ENCODE results near the gene PLK2. TPM values are rescaled to one million over a fixed set of nuclear protein-coding genes. Genes with fewer than 3 reads are reported as not detected.

The PLK2 gene
- total and polyA plus RNA-seq, 2 donors (not counting 3 experiments of a cell fraction or from before 2014, with no cell fraction given), result 199 to 250 TPM

- Histone ChIP-seq H3K27ac (ENCODE audit: insufficient read depth, low read depth, low read length) (no peak overlapping the region), H3K27me3 (ENCODE audit: control insufficient read depth in 2 of 2, insufficient read depth in 2 of 2, low read length in 2 of 2) (peaks cover 3 to 5% of the 10 kb centered on the region in 2 experiments), H3K36me3 (ENCODE audit: control insufficient read depth in 2 of 2, extremely low read depth in 1 of 2, insufficient read depth in 2 of 2, low read length in 2 of 2) (no peaks in the 10 kb centered on the region), H3K4me1 (ENCODE audit: control insufficient read depth, extremely low read depth, insufficient read depth, low read length) (no peaks in the 10 kb centered on the region), H3K79me2 (ENCODE audit: control insufficient read depth, insufficient read depth, low read length) (no peaks in the 10 kb centered on the region), H2AFZ (ENCODE audit: low read depth, low read length) (no peak overlapping the region), H3K4me3 (replicated peaks in 1 of 3; ENCODE audit: insufficient read depth in 1 of 3, low read depth in 1 of 3, low read length in 3 of 3) (no peak overlapping the region), H3K9me3 (replicated peaks; ENCODE audit: control insufficient read depth, insufficient read depth, low read length) (no peaks in the 10 kb centered on the region), H4K20me1 (replicated peaks; ENCODE audit: control insufficient read depth, extremely low read depth, insufficient read depth, low read length) (no peaks in the 10 kb centered on the region), H3K4me2 (ENCODE audit: insufficient read depth, low read length) (no peak overlapping the region), H3K9ac (replicated peaks; ENCODE audit: extremely low read depth, insufficient read depth, low read length) (no peak overlapping the region), H3K9me1 (replicated peaks; ENCODE audit: control insufficient read depth, extremely low read depth, insufficient read depth, low read length) (no peaks in the 10 kb centered on the region)
- DNase-seq (ENCODE audit: low read depth, low spot score) (no peak), FAIRE-seq (no peak)
- intact Hi-C loops (cut with micrococcal nuclease), result no loop called here
- no TSS peak for BruUV-seq (replicated peaks)
- TF ChIP-seq EZH2 (IDR thresholded peaks at IDR 0.05; ENCODE audit: borderline replicate concordance, low read depth, low read length, severe bottlenecking), result no peak
- no peak for TF ChIP-seq MAX (IDR thresholded peaks at IDR 0.05; ENCODE audit: insufficient read depth, insufficient read length)
- no peak for TF ChIP-seq MYC (IDR thresholded peaks at IDR 0.05; ENCODE audit: low read depth, low read length)
- TF ChIP-seq FOS (IDR thresholded peaks at IDR 0.05; ENCODE audit: borderline replicate concordance, insufficient read depth, low read length), result no peak
- no peak for TF ChIP-seq CTCF (IDR thresholded peaks at IDR 0.05; ENCODE audit: extremely low read depth in 1 of 2, insufficient read depth in 1 of 2, low read depth in 1 of 2, low read length in 2 of 2)
- no peak for TF ChIP-seq POLR2A (IDR thresholded peaks at IDR 0.05; ENCODE audit: low read depth, low read length)
- TF ChIP-seq JUN (IDR thresholded peaks at IDR 0.05; ENCODE audit: borderline replicate concordance, insufficient read depth, insufficient read length, low read depth), result no peak
- TF ChIP-seq POLR2AphosphoS5 (IDR thresholded peaks at IDR 0.05; ENCODE audit: insufficient read depth, low read depth, low read length), result no peak
- no peak for TF ChIP-seq GATA2 (IDR thresholded peaks at IDR 0.05; ENCODE audit: insufficient read depth, insufficient read length, low read depth, low read length)
- ChIA-PET CTCF (interaction anchor here (1.1 kb wide), 2 partner anchors 303 to 308 kb away, joined by 3 to 4 read pairs; no protein-coding TSS in a partner anchor), POLR2A (no interaction called here)
- dilution Hi-C loops (cut with MboI; ENCODE audit: extremely low pct_ligation_motif_present, low sequenced_read_pairs), result no loop called here
Observed at GRCh38 chr5:58504766-58505165, 44.9 kb upstream of the PLK2 start.

Data from endothelial cell of umbilical vein (primary cell).